HEK293 (cell line): ENCODE results near the gene DHRS11.

Experiments used
- CTCF ChIA-PET: fragments of 350-600 bp; formaldehyde crosslinking; extraction: SDS; loops from one replicate; lab custom pipeline; 2021; ENCODE audit warnings: antibody characterized with exemption; lab: Yijun Ruan, JAX
- POLR2A ChIA-PET: fragments of 300-600 bp; formaldehyde crosslinking; extraction: SDS; loops from one replicate; lab custom pipeline; 2020; ENCODE audit warnings: antibody characterized with exemption, inconsistent platforms; lab: Yijun Ruan, JAX
- H3K27ac ChIP-seq: fragments of 200-500 bp; sonication (Bioruptor generic); 2 replicates; pipeline ENCODE4 v1.5.1; 2014; ENCODE audit warnings: low read depth, low read length, control low read depth, inconsistent platforms; ENCODE audit errors: extremely low read depth
- H3K36me3 ChIP-seq, 2 experiments: fragments of 200-500 bp in 1 of 2; sonication (Bioruptor generic) in 1 of 2; 1 replicate in 1 of 2; 2 replicates in 1 of 2; pipeline ENCODE4 v1.5.1; 2014 to 2017; ENCODE audit warnings: inconsistent platforms in 2 of 2, low read length in 2 of 2; ENCODE audit not compliant: control insufficient read depth in 2 of 2, insufficient read depth in 1 of 2
- H3K4me1 ChIP-seq: fragments of 200-500 bp; sonication (Bioruptor generic); 2 replicates; pipeline ENCODE4 v1.5.1; 2014; ENCODE audit warnings: mild to moderate bottlenecking, low read length, inconsistent platforms; ENCODE audit not compliant: control insufficient read depth, insufficient read depth
- H3K4me3 ChIP-seq: 2 replicates; pipeline ENCODE4 v1.5.1; 2011; ENCODE audit warnings: low read depth, mild to moderate bottlenecking, control low read depth, low read length, moderate library complexity
- H3K9me3 ChIP-seq: fragments of 200-500 bp; sonication (Bioruptor generic); 2 replicates; pipeline ENCODE4 v1.5.1; 2014; ENCODE audit warnings: low read depth, low read length, inconsistent platforms; ENCODE audit not compliant: control insufficient read depth, insufficient read depth
- AEBP2 ChIP-seq: fragments of 450-650 bp; formaldehyde crosslinking; IDR thresholded peaks from 2 replicates; pipeline ENCODE4 v1.5.1; 2016; ENCODE audit warnings: missing biosample characterization, missing genetic modification characterization, borderline replicate concordance
- BCL11A ChIP-seq: fragments of 450-650 bp; formaldehyde crosslinking; IDR thresholded peaks from 2 replicates; pipeline ENCODE4 v1.5.1; 2016; ENCODE audit warnings: low read depth, missing biosample characterization, missing genetic modification characterization
- BCL11B ChIP-seq: fragments of 450-650 bp; formaldehyde crosslinking; IDR thresholded peaks from 2 replicates; pipeline ENCODE4 v1.5.1; 2016; ENCODE audit warnings: low read depth, missing biosample characterization, missing genetic modification characterization
- FEZF1 ChIP-seq: fragments of 450-650 bp; formaldehyde crosslinking; IDR thresholded peaks from 2 replicates; pipeline ENCODE4 v1.5.1; 2016; ENCODE audit warnings: missing biosample characterization, missing genetic modification characterization
- IKZF3 ChIP-seq: fragments of 450-650 bp; IDR thresholded peaks from 2 replicates; pipeline ENCODE4 v1.5.0; 2018; ENCODE audit warnings: missing biosample characterization, mild to moderate bottlenecking, missing genetic modification characterization, moderate library complexity
- PRDM1 ChIP-seq: fragments of 450-650 bp; formaldehyde crosslinking; IDR thresholded peaks from 2 replicates; pipeline ENCODE4; 2016; ENCODE audit warnings: missing biosample characterization, missing genetic modification characterization
- PRDM2 ChIP-seq: fragments of 450-650 bp; formaldehyde crosslinking; IDR thresholded peaks from 2 replicates; pipeline ENCODE4 v1.5.1; 2016; ENCODE audit warnings: missing biosample characterization, missing genetic modification characterization, borderline replicate concordance
- SP7 ChIP-seq: fragments of 450-650 bp; formaldehyde crosslinking; IDR thresholded peaks from 2 replicates; pipeline ENCODE4 v1.5.1; 2016; ENCODE audit warnings: missing biosample characterization, missing genetic modification characterization
- ZBTB1 ChIP-seq: fragments of 450-650 bp; formaldehyde crosslinking; IDR thresholded peaks from 2 replicates; pipeline ENCODE4 v1.5.1; 2016; ENCODE audit warnings: missing biosample characterization, missing genetic modification characterization
- ZFHX2 ChIP-seq: fragments of 450-650 bp; formaldehyde crosslinking; conservative IDR thresholded peaks from 2 replicates; pipeline ENCODE4 v1.5.1; 2016; ENCODE audit warnings: missing biosample characterization, missing genetic modification characterization
- ZNF112 ChIP-seq: fragments of 450-650 bp; formaldehyde crosslinking; IDR thresholded peaks from 2 replicates; pipeline ENCODE4 v1.5.0; 2017; ENCODE audit warnings: missing biosample characterization, missing genetic modification characterization
- ZNF121 ChIP-seq: fragments of 450-650 bp; formaldehyde crosslinking; IDR thresholded peaks from 2 replicates; pipeline ENCODE4 v1.5.1; 2016; ENCODE audit warnings: missing biosample characterization, missing genetic modification characterization
- ZNF175 ChIP-seq: fragments of 450-650 bp; formaldehyde crosslinking; IDR thresholded peaks from 2 replicates; pipeline ENCODE4 v1.5.1; 2016; ENCODE audit warnings: missing biosample characterization, missing genetic modification characterization
- ZNF248 ChIP-seq: fragments of 450-650 bp; formaldehyde crosslinking; IDR thresholded peaks from 2 replicates; pipeline ENCODE4 v1.5.1; 2017; ENCODE audit warnings: missing biosample characterization, missing genetic modification characterization
- ZNF292 ChIP-seq: fragments of 450-650 bp; formaldehyde crosslinking; IDR thresholded peaks from 2 replicates; pipeline ENCODE4 v1.5.1; 2016; ENCODE audit warnings: low read depth, missing biosample characterization, missing genetic modification characterization, borderline replicate concordance
- ZNF311 ChIP-seq: fragments of 450-650 bp; formaldehyde crosslinking; IDR thresholded peaks from 2 replicates; pipeline ENCODE4 v1.5.1; 2017; ENCODE audit warnings: missing biosample characterization, missing genetic modification characterization, borderline replicate concordance
- ZNF324 ChIP-seq: fragments of 450-650 bp; formaldehyde crosslinking; IDR thresholded peaks from 2 replicates; pipeline ENCODE4 v1.5.1; 2016; ENCODE audit warnings: missing biosample characterization, missing genetic modification characterization
- ZNF621 ChIP-seq: fragments of 450-650 bp; formaldehyde crosslinking; IDR thresholded peaks from 2 replicates; pipeline ENCODE4 v1.5.1; 2017; ENCODE audit warnings: missing biosample characterization, missing genetic modification characterization
- ZNF701 ChIP-seq: fragments of 450-650 bp; formaldehyde crosslinking; IDR thresholded peaks from 2 replicates; pipeline ENCODE4 v1.5.1; 2016; ENCODE audit warnings: missing biosample characterization, missing genetic modification characterization
- ZNF704 ChIP-seq: fragments of 450-650 bp; formaldehyde crosslinking; IDR thresholded peaks from 2 replicates; pipeline ENCODE4 v1.5.1; 2016; ENCODE audit warnings: missing biosample characterization, missing genetic modification characterization
- ZNF777 ChIP-seq: fragments of 450-650 bp; formaldehyde crosslinking; IDR thresholded peaks from 2 replicates; pipeline ENCODE4 v1.5.1; 2017; ENCODE audit warnings: missing biosample characterization, missing genetic modification characterization, borderline replicate concordance
- ZNF843 ChIP-seq: fragments of 450-650 bp; formaldehyde crosslinking; IDR thresholded peaks from 2 replicates; pipeline ENCODE4 v1.5.1; 2016; ENCODE audit warnings: missing biosample characterization, missing genetic modification characterization
- TF ChIP-seq, protein P1 (sequence below): fragments of 450-650 bp; formaldehyde crosslinking; IDR thresholded peaks from 2 replicates; pipeline ENCODE4 v1.5.1; 2016; ENCODE audit warnings: missing biosample characterization, missing genetic modification characterization
- TF ChIP-seq, protein P2 (sequence below): fragments of 450-650 bp; formaldehyde crosslinking; IDR thresholded peaks from 2 replicates; pipeline ENCODE4 v1.5.1; 2016; ENCODE audit warnings: missing biosample characterization, missing genetic modification characterization

The DHRS11 gene

DNA sequence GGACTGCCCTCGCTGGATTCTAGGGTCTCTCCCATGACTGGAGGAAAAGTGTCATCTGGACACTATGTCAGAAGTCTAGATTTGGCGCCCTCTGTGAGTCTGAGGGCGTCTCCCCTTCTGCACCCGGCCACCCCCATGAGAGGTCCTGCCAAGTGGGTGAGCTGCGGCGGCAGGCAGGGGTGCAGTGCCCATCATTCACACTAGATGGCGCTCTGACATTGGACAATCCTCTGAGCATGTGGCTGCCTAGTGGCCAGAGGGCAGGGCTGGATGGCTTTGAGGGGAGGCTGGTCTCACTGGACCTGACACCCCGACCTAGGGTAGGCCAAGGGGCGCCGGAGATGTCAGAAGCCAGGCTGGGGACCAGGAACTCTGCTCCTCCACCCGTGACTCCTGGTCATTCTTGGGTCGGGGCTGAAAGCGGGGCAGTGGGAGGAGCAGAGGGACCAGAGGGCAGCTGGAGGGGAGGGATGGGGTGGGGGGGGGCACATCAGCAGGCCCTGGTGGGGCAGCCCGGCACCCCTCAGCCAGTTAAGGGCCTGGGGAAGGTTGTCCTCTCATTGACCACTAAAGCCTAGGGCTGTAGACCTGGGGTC lies 37.7 kb downstream of the DHRS11 start (continued):
- TF ChIP-seq ZNF112 (tag by site-specific recombination) (no peak), ZNF621 (tag by site-specific recombination) (no peak), AEBP2 (no peak), ZFHX2 (tag by site-specific recombination) (0 out of 2 replicates have a peak, but pooled peaks have one; percentile 17), ZNF175 (tag by site-specific recombination) (no peak), FEZF1 (tag by site-specific recombination) (no peak), IKZF3 (tag by site-specific recombination) (no peak), ZNF777 (no peak), ZBTB1 (tag by site-specific recombination) (no peak), ZNF843 (tag by site-specific recombination) (no peak), ZNF701 (tag by site-specific recombination) (no peak), BCL11A (tag by site-specific recombination) (no peak), BCL11B (0 out of 2 replicates have a peak, but pooled peaks have one; percentile 52), ZNF311 (tag by site-specific recombination) (no peak), ZNF121 (tag by site-specific recombination) (no peak), ZNF324 (no peak)
- TF ChIP-seq, protein P1, sequence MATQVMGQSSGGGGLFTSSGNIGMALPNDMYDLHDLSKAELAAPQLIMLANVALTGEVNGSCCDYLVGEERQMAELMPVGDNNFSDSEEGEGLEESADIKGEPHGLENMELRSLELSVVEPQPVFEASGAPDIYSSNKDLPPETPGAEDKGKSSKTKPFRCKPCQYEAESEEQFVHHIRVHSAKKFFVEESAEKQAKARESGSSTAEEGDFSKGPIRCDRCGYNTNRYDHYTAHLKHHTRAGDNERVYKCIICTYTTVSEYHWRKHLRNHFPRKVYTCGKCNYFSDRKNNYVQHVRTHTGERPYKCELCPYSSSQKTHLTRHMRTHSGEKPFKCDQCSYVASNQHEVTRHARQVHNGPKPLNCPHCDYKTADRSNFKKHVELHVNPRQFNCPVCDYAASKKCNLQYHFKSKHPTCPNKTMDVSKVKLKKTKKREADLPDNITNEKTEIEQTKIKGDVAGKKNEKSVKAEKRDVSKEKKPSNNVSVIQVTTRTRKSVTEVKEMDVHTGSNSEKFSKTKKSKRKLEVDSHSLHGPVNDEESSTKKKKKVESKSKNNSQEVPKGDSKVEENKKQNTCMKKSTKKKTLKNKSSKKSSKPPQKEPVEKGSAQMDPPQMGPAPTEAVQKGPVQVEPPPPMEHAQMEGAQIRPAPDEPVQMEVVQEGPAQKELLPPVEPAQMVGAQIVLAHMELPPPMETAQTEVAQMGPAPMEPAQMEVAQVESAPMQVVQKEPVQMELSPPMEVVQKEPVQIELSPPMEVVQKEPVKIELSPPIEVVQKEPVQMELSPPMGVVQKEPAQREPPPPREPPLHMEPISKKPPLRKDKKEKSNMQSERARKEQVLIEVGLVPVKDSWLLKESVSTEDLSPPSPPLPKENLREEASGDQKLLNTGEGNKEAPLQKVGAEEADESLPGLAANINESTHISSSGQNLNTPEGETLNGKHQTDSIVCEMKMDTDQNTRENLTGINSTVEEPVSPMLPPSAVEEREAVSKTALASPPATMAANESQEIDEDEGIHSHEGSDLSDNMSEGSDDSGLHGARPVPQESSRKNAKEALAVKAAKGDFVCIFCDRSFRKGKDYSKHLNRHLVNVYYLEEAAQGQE (tag by site-specific recombination), result no peak
- TF ChIP-seq, protein P2, sequence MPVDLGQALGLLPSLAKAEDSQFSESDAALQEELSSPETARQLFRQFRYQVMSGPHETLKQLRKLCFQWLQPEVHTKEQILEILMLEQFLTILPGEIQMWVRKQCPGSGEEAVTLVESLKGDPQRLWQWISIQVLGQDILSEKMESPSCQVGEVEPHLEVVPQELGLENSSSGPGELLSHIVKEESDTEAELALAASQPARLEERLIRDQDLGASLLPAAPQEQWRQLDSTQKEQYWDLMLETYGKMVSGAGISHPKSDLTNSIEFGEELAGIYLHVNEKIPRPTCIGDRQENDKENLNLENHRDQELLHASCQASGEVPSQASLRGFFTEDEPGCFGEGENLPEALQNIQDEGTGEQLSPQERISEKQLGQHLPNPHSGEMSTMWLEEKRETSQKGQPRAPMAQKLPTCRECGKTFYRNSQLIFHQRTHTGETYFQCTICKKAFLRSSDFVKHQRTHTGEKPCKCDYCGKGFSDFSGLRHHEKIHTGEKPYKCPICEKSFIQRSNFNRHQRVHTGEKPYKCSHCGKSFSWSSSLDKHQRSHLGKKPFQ, result no peak

DNA sequence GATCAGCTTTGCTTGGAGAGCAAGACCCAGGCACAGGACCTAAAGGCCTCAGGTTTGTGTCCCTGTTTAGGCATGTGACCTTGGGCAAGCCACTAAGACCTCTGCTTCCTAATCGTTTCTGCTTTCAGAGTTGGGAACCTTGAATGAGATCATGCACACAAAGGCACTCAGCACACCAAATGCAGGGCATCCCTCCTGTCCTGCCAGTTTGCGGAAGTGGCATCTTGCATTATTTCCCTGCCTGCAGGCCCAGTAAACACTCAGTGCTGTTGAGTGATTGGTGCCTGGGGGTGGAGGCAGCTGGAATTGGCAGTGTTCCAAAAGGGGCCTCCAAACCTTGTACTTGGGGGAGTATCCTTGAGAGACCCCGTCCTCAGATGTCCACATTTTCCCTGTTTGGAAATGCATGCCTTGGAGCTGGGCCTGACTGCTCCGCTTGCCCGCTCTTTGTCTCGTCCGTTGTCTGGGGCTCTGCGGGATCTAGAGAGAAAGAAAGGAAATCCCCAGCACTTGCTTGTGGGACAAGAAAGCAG lies 38.4 kb downstream of the DHRS11 start:
- H3K9me3 ChIP-seq, result no peaks in the 10 kb centered on the region
- H3K27ac ChIP-seq, result no peak overlapping the region
- H3K4me1 ChIP-seq, result no peaks in the 10 kb centered on the region
- ChIA-PET POLR2A (no interaction called here), CTCF (interaction anchor here (0.5 to 8.6 kb wide), 17 partner anchors 8 to 775 kb away, joined by 3 to 84 read pairs (median 5); partner anchors contain the start of gene MRM1)
- no peak overlapping the region for H3K4me3 ChIP-seq
- no peaks in the 10 kb centered on the region for H3K36me3 ChIP-seq
- TF ChIP-seq PRDM2 (tag by site-specific recombination), result no peak
- TF ChIP-seq ZNF292 (tag by site-specific recombination), result no peak
- no peak for TF ChIP-seq ZNF248 (tag by site-specific recombination)
- TF ChIP-seq SP7 (tag by site-specific recombination), result no peak
- TF ChIP-seq PRDM1 (tag by site-specific recombination), result no peak
- no peak for TF ChIP-seq ZNF704
